Measurements from ENCODE around the gene PRKCB.
"Not testable (repeated sequence)": the region's sequence is repeated elsewhere in the genome, so short reads cannot be mapped to it uniquely, and the experiment has no call there.

Gene PRKCB

DNA sequence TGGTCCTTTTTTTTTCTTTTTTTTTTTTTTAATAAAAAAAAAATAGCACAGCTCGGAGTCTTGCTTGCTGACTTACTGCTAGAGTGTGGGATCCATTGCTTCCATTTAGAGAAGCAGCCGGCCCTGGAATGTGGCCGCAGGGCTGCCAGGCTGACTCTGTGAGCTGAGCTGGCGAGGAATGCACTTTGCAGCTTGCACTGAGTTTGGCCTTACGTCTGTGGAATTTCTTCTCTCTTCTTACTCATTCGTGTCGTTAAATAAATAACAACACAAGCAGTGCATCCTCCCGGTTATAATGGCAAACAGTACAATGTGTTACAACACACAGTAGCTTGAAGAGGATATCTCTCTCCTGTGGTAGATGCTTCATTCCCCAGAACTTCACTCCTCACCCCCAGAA is 69.2 kb downstream of the PRKCB start:
- DNase-seq, result peak; percentile 31

DNA sequence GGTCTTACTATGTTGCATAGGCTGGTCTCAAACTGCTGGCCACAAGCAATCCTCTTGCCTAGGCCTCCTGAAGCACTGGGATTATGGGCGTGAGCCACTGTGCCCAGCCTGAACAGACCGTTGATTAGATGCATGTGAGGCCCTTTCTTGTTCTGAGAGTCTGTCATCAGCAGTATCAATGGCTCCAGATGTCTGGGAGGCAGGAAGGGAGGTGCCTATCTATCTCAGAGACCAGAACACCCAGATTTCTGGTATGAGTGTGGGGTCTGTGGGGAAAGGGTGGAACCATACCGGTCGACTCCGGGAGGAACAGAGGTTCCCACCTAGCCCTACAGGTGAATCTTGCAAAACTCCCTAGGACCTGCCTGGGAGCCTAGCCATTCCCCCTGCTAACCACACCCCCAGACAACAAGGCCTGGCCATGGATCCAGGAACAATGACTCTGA is 71.7 kb downstream of the PRKCB start:
- no peak for DNase-seq

- DNase-seq, result no peak
Observed at GRCh38 chr16:23907903-23908302, 72.1 kb downstream of the PRKCB start.

GRCh38 chr16:23908790-23909189 is 73.0 kb downstream of the PRKCB start:
- no peak for DNase-seq

DNA sequence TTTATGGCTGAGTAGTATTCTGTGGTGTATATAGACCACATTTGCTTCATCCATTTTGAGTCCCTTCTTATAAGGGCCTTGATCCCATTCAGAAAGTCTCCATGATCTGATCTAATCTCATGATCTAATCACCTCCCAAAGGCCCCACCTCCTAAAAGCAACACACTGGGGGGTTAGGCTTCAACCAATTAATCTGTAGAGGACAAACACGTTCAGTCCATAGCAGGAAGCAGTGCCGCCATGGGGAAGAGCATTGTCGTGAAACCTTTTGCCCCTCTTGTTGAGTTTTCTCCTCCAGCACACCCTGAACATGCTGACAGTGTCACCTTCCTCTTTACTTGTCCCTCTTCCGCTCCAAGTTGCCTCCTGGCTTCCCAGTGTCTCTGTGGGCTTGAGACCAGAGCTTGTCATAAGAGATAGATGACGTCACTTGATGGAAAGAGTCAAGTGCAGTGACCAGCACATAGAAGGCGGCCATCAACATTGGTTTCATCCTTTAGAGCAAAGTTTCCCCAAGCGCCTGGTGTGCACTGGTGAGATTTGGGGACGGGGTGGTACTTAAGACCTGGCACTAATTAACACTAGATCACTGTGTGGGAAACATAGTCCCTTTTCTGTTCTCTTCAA is 74.1 kb downstream of the PRKCB start:
- no peak for DNase-seq

- peak; percentile 22 for DNase-seq
Observed at GRCh38 chr16:23914946-23915530, 79.3 kb downstream of the PRKCB start.

DNA sequence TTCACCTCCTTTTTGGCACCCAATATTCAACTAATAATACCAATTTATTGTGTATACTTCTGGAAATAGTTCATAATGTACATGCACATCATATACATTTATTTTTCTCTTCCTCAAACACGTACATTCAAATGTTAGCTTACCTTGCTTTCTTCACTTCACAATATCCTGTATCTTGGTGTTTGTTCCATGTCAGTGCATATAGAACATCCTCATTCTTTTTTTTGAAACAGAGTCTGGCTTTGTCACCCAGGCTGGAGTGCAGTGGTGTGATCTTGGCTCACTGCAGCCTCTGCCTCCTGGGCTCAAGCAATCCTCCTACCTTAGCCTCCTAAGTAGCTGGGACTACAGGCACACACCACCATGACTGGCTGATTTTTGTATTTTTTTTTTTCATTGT is 80.8 kb downstream of the PRKCB start:
- DNase-seq, result not testable (repeated sequence)

DNA sequence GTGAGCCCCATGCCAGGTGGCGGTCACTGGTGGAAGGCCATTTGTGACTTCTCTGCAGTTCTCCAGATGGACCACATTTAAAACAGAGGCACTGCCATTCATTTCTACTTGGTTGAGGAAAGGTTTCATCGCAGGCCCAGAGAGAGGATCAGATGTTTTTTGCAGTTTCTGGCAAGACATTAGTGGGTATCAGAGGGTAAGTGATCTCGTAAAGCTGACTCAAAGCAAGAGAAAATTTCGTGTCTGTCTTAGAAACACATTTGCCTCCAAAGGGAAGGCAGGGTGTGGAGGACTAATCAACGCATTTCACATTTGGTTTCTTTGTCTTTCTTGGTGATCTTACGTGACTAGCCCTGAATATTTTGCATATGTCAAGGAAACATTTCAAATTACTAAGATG is 81.8 kb downstream of the PRKCB start:
- no peak for DNase-seq

DNA sequence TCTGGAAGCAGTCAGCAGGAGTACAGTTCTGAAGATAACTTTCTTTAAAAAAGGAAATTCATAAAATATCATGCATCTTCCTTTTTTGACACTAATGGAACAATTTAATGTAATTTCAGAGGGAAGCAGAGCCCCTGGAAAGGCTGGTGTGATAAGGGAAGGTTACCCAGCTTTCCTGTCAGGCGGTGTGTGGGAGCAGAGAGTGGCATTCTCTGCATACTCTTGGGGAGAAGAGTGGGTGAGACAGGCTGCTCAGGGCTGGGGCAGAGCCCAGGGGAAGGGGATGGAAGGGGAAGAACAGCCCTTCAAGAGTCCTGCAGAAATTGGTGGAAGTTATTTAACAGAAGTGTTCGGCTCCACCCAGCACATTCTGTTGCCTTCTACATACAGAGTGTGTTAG is 84.7 kb downstream of the PRKCB start:
- no peak for DNase-seq

GRCh38 chr16:23920899-23921298 is 85.1 kb downstream of the PRKCB start:
- DNase-seq, result no peak

DNA sequence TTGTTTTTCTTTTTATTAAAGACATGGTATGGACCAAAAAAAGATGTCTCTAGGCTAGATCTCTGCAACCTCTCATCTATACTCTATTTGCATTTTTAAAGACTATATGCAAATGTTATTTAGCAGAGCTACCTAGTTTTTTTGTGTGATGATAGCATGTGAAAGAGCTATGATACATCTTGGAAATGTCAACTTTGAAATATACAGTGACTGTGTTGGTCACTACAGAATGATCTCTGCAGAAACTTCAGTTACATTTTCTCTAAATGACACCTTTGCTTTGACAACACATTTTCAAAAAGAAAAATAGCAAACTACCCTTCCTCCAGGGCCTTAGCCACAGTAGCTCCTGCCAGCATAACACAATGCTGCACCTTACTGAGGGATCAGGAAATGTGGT is 86.6 kb downstream of the PRKCB start:
- no peak for DNase-seq

GRCh38 chr16:23924128-23924527 is 88.3 kb downstream of the PRKCB start:
- no peak for DNase-seq

GRCh38 chr16:23927796-23928195 is 92.0 kb downstream of the PRKCB start:
- no peak for DNase-seq

DNA sequence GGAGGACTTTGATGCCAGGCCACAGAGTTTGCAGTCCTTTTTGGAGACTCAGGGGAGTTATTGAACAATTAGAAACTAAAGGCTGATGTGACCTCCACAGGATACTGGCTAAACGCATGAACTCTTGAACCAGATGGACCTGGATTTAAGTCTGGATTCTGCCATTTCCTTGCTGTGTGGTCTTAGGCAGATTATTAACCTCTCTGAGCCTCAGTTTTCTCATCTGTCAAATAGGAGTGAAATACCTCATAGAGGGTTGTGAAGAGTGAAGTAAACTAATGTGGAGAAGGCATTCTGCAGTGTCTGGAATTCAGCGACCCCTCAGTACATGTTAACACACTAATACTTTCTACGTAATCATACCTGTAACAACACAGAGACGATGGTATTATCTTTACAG is 93.5 kb downstream of the PRKCB start:
- DNase-seq, result no peak

GRCh38 chr16:23929856-23930255 is 94.1 kb downstream of the PRKCB start:
- DNase-seq, result no peak

DNA sequence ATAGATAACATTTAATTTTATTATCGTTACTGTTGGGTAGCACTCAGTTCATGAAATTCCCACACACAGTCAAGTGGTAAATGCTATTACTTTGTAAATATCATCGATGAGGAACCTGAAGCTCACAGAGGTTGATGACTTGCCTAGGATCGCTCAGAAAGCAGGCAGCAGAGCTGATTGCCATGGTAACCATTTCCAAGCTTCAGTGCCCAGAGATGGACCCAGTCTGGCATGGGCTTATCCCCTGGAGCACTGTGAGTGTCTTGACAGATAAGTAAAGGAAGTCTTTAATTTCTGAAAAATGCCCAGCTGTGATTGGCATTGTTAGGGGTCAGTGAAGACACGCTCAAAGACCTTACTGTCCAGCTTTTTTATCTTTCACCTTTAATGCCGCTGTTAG is 95.0 kb downstream of the PRKCB start:
- DNase-seq, result no peak

GRCh38 chr16:23931199-23931598 is 95.4 kb downstream of the PRKCB start:
- DNase-seq, result no peak

- DNase-seq, result not testable (repeated sequence)
Observed at GRCh38 chr16:23933650-23934049, 97.9 kb downstream of the PRKCB start.

- DNase-seq, result no peak
Observed at GRCh38 chr16:23934610-23935236, 98.9 kb downstream of the PRKCB start.

GRCh38 chr16:23940111-23940510 is 104.3 kb downstream of the PRKCB start:
- no peak for DNase-seq

- DNase-seq, result no peak
Observed at GRCh38 chr16:23941025-23941424, 105.2 kb downstream of the PRKCB start.

GRCh38 chr16:23941963-23942564 is 106.3 kb downstream of the PRKCB start:
- no peak for DNase-seq

DNA sequence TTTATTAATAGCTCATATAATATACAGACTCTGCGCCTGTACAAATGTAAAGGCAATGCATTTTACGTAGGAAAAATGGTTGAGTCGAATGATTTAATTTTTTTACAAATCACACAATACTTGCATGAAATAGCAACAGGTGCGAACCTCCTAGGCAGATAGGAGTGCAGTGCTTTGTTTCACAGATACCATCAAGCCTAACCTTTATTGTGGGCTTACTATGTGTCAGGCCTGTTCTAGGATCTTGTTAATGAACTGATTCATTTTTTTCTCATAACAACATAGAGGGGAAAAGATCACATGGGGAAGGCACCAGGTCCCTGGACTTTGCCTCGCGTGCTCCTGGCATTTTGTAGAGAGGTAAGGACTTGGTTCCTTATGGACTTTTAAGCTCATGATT is 107.8 kb downstream of the PRKCB start:
- no peak for DNase-seq

GRCh38 chr16:23944381-23944780 is 108.6 kb downstream of the PRKCB start:
- DNase-seq, result no peak

All from femur (tissue), 1 donor.